IPS-NIHi7 (cell line): ENCODE data around the gene C1orf210.

Experiments
- DNase-seq: peaks from one replicate; pipeline ENCODE4 v3.0.0; 2012; ENCODE audit warnings: mixed read lengths; ENCODE audit errors: extremely low spot score

C1orf210 gene

GRCh38 chr1:43312663-43313515 is 27.5 kb upstream of the C1orf210 start:
- no peak for DNase-seq

- no peak for DNase-seq
Measured at GRCh38 chr1:43312212-43312623, 26.8 kb upstream of the C1orf210 start.

DNA sequence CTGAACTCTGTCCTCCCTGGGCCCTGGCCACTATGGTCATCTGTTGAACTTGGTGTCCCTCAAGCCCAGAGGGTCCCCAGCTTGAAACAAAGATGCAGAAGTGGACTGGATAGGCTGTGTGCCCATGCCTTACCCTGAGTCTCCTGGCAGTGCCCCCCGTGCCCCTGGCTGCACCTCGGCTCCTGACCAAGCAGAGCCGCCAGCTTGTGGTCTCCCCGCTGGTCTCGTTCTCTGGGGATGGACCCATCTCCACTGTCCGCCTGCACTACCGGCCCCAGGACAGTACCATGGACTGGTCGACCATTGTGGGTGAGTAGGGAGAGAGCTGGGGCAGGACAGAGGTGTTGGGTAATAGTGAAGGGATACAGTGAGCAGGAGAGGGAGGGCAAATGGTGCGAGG is 26.1 kb upstream of the C1orf210 start:
- no peak for DNase-seq

- no peak for DNase-seq
Measured at GRCh38 chr1:43309405-43310025, 24.1 kb upstream of the C1orf210 start.

DNA sequence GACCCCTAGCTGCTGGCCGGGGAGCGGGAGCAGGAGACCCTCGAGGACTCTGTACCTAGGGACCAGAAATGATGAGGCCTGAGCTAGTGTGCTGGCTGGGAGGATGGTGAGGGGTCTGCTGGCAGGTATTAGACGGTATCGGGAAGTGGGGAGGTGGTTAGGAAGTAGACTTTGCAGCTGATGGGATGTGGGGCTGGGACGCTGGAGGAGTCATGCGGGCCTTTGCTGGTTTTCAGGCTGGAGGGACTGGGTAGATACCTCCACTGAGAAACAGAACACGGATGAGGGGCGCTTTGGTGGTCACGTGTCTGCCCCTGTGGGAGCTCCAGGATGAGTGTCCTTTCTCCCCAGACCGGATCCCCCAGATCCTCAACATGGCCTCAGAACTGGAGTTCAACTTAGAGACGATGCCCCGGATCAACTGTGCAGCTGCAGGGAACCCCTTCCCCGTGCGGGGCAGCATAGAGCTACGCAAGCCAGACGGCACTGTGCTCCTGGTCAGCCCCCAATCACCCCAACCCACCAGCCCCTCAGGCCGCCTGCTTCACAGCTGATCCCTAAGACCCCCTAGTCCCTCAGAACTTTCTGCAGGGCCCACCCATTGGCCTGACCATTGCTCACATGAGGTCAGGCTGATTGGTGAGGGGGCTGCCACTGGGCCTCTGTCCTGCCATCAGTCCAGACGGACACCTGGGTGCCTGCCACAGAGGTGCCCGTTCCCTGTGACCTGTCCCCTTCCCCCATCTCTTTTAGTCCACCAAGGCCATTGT is 23.4 kb upstream of the C1orf210 start:
- no peak for DNase-seq

DNA sequence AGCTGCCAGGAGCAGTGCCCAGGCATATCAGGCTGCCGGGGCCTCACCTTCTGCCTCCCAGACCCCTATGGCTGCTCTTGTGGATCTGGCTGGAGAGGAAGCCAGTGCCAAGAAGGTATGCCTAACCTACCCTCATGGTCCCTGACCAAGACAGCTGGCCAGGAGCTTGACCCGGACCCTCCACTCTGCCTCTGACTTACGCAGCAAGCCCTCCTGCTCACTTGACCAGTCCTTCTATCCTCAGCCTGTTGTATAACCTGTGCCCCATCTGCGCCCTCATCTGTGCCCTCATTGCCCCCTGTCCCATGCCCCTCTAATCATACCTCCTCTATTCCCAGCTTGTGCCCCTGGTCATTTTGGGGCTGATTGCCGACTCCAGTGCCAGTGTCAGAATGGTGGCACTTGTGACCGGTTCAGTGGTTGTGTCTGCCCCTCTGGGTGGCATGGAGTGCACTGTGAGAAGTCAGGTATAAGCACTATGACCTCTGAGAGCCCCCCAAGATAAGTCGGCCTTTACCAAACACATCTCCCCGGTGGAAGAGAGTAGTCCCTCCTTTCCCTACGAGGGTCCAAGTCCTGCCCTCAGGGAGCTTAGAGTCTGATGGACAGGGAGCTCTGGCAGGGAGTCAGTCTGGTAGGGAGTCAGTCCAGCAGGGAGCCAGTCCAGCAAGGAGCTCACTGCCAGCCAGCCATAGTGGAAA is 22.2 kb upstream of the C1orf210 start:
- DNase-seq = no peak

GRCh38 chr1:43306688-43307457 is 21.5 kb upstream of the C1orf210 start:
- no peak for DNase-seq

DNA sequence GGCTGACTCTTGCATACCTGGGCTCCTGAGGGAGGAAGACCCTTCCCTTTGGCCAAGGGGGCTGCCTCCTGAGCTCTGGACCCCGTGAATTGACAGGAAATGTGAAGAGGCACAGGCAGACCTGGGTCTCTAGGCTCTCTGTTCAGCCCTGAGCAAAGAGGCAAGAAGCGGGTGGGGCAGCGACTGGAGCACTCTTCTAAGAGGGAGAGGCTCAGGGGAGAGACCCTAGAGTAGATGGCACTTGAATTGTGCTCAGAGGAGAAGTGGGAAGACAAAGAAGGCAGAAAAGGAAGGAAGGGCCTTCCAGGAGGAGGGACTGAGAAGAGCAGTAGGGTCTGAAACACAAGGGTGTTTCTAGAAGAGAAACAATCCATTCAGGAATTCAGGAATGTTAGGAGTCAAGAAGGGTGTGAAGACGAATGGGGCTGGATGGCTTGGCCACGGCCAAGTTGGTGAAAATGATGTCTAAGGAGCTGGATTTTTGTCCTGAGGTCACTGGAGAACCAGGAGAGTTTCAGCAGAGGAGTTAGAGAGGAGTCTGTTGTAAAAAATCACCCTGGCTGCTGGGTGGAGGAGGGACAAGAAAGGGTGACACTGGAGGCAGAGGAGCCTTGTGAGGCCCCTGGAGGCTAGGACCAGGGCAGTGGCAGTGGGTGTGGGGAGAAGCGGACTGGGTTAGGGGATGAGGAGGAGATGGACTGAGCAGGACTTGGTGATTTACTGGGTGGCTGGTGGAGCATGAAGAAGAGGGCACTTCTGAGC is 20.7 kb upstream of the C1orf210 start:
- no peak for DNase-seq

DNA sequence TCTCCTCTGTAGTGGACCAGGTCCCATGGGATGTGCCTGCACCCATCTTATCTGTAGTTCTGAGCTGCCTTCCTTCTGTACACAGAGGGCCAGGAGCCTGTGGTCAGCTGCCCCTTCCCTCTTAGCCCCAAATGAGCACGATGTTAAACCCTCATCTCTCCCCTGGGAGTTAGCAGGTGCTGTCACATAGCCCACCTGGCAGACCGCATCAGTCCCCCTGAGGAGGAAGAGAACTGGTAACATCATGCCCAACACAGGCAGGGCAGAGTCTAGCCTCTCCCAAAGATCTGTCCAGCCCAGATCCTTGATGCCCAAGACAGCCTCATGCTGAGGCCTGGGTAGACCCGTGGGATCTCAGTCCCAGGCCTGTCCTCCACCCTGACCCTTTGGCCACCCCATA is 20.1 kb upstream of the C1orf210 start:
- no peak for DNase-seq

- no peak for DNase-seq
Measured at GRCh38 chr1:43304771-43305300, 19.5 kb upstream of the C1orf210 start.

- DNase-seq = no peak
Measured at GRCh38 chr1:43304314-43304681, 18.9 kb upstream of the C1orf210 start.

DNA sequence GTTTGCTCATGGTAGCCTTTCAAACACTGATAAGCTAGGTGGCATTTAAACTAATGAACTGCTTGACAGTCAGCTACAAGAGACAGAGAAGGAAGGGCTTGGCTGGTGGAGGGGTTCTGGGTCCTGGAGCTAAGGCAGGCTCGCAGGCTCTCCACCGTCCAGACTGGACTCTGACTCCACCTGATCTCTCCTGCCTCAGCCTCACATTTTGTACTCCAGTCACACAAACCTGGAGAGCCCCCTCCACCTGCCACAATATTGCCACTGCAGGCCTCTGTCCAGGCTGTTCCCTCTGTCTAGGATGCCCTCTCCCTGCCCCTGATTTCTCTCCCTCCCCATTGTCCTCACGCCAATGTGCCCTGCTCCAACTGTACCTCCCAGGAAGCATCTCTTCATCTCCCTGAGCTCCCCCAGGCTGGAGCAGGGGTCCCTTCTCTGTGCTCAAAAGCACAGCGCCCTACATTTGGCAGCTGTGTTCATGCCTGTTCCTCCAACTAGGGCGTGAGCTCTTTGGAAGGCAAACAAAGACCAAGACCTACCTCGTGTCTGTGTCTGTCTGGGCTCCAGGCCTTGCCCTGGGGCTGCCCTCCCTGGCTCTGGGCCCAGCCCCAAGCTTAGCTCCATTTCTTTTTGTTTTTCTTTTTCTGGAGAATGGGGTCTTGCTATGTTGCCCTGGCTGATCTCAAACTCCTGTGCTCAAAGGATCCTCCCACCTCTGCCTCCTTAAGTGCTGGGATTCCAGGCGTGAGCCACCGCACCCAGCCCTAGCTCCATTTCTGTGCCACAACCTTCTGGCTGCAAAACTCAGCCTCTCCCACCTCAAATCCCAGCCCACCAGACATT is 18.3 kb upstream of the C1orf210 start:
- DNase-seq = no peak

GRCh38 chr1:43302721-43303470 is 17.5 kb upstream of the C1orf210 start:
- no peak for DNase-seq

GRCh38 chr1:43302201-43302600 is 16.8 kb upstream of the C1orf210 start:
- DNase-seq = no peak

DNA sequence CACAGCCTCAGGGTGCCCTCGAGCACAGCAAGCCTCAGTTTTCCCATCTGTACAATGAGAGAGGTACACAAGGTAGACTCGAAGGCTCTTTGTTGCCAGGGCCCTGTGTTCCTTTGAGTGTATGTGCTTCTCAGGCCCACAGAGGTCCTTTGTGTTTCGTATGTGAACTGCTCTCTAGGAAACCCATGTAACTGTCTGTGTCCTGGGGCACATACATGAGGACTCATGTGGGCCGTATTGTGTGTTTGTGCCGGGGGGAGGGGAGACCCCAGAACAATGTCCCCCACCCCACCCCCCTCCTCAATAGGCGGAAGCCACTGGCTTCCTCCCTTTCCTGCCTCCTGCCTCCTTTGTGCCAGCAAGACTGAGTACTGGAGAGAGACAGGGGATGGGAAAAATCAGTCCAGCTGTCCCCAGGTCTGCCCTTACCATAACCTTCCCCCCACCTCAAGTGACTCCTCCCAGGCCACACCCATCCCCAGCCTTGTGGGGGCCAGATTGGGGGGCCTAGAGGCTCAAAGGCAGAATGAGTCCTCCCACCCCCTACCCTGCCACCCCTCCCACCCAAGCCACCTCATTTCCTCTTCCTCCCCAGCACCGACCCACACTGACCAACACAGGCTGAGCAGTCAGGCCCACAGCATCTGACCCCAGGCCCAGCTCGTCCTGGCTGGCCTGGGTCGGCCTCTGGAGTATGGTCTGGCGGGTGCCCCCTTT is 15.2 kb upstream of the C1orf210 start, which contains the start of gene TIE1:
TIE1 (plus strand) TSS at position 605 of the 717 bp plus-strand sequence; CDS start at position 695, 90 bp downstream.
- no peak for DNase-seq

GRCh38 chr1:43299101-43299500 is 13.7 kb upstream of the C1orf210 start:
- no peak for DNase-seq

- no peak for DNase-seq
Measured at GRCh38 chr1:43298055-43298454, 12.7 kb upstream of the C1orf210 start.

- no peak for DNase-seq
Measured at GRCh38 chr1:43296207-43296606, 10.8 kb upstream of the C1orf210 start.
